ENCODE measurements around the gene CFAP99.
"Not testable (repeated sequence)": the region's sequence is repeated elsewhere in the genome, so short reads cannot be mapped to it uniquely, and the experiment has no call there.

DNA sequence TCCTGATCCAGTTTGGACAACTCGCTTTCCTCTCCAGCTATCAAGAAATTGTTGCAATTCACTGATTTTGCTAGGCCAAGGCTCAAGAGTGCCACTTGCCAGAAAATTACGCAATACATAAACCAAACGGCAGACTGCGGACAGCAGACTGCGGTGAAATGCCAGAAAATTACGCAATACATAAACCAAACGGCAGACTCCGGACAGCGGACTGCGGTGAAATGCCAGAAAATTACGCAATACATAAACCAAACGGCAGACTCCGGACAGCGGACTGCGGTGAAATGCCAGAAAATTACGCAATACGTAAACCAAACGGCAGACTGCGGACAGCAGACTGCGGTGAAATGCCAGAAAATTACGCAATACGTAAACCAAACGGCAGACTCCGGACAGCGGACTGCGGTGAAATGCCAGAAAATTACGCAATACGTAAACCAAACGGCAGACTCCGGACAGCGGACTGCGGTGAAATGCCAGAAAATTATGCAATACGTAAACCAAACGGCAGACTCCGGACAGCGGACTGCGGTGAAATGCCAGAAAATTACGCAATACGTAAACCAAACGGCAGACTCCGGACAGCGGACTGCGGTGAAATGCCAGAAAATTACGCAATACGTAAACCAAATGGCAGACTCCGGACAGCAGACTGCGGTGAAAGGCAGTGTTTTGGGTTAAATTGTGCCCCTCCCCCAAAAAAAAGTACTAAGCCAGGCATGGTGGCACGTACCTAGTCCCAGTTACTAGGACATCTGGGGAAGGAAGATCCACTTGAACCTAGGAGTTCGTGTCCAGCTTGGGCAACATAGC lies 11.4 kb downstream of the CFAP99 start:
- TF ChIP-seq, protein P1, sequence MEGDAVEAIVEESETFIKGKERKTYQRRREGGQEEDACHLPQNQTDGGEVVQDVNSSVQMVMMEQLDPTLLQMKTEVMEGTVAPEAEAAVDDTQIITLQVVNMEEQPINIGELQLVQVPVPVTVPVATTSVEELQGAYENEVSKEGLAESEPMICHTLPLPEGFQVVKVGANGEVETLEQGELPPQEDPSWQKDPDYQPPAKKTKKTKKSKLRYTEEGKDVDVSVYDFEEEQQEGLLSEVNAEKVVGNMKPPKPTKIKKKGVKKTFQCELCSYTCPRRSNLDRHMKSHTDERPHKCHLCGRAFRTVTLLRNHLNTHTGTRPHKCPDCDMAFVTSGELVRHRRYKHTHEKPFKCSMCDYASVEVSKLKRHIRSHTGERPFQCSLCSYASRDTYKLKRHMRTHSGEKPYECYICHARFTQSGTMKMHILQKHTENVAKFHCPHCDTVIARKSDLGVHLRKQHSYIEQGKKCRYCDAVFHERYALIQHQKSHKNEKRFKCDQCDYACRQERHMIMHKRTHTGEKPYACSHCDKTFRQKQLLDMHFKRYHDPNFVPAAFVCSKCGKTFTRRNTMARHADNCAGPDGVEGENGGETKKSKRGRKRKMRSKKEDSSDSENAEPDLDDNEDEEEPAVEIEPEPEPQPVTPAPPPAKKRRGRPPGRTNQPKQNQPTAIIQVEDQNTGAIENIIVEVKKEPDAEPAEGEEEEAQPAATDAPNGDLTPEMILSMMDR (IDR thresholded peaks at IDR 0.05), result not testable (repeated sequence)
- TF ChIP-seq POLR2A (IDR thresholded peaks at IDR 0.05), result not testable (repeated sequence)

All from uterus (tissue), 2 donors.